CD8-positive, alpha-beta memory T cell (primary cell): Measurements from ENCODE around the gene UNCX. TPM values are rescaled to one million over a fixed set of nuclear protein-coding genes. Genes with fewer than 3 reads are reported as not detected.
"Not testable (repeated sequence)": the region's sequence is repeated elsewhere in the genome, so short reads cannot be mapped to it uniquely, and the experiment has no call there.

Experiments
- CTCF ChIA-PET: fragments of 350-600 bp; sonication (Branson Sonifier 250); formaldehyde crosslinking; loops from one replicate; lab custom pipeline; 2021; ENCODE audit warnings: antibody characterized with exemption; lab: Charles Lee
- POLR2A ChIA-PET: fragments of 350-600 bp; sonication (Branson Sonifier 250); formaldehyde crosslinking; loops from one replicate; lab custom pipeline; 2021; ENCODE audit warnings: antibody characterized with exemption; lab: Charles Lee
- DNase-seq, 5 donors: peaks; one replicate each; pipeline versions ENCODE4 v3.0.0 to v3.0.0-alpha.2; 2020 to 2022; ENCODE audit warnings: mixed read lengths in 1 of 5
- H3K27ac ChIP-seq: one replicate; pipeline ENCODE4 v1.7.0; 2013; ENCODE audit warnings: low read depth, mild to moderate bottlenecking, low read length, moderate library complexity
- H3K27me3 ChIP-seq: 2 replicates; pipeline ENCODE4 v1.7.0; 2013; ENCODE audit warnings: low read length, mild to moderate bottlenecking; ENCODE audit not compliant: insufficient read depth, poor library complexity, severe bottlenecking
- H3K36me3 ChIP-seq: 2 replicates; pipeline ENCODE4 v1.7.0; 2013; ENCODE audit warnings: mild to moderate bottlenecking, low read length, moderate library complexity; ENCODE audit not compliant: insufficient read depth
- H3K4me1 ChIP-seq: 2 replicates; pipeline ENCODE4 v1.7.0; 2013; ENCODE audit warnings: mild to moderate bottlenecking, low read length, moderate library complexity; ENCODE audit not compliant: insufficient read depth
- H3K4me3 ChIP-seq: 2 replicates; pipeline ENCODE4 v1.7.0; 2013; ENCODE audit warnings: mild to moderate bottlenecking, low read length
- H3K9me3 ChIP-seq: 2 replicates; pipeline ENCODE4 v1.7.0; 2013; ENCODE audit warnings: mild to moderate bottlenecking, low read length
- H3K27ac Mint-ChIP-seq, 8 donors: one replicate each; pipeline ENCODE4 v1.8.0; 2020 to 2021; ENCODE audit warnings: mixed read lengths in 8 of 8, mild to moderate bottlenecking in 6 of 8, inconsistent platforms in 3 of 8, moderate library complexity in 3 of 8
- H3K27me3 Mint-ChIP-seq, 2 donors: one replicate each; pipeline ENCODE4 v1.8.0; 2020 to 2021; ENCODE audit warnings: mixed read lengths in 2 of 2, mild to moderate bottlenecking in 1 of 2, moderate library complexity in 1 of 2
- H3K36me3 Mint-ChIP-seq, 3 donors: one replicate each; pipeline ENCODE4 v1.8.0; 2020 to 2021; ENCODE audit warnings: mixed read lengths in 3 of 3, inconsistent platforms in 1 of 3, mild to moderate bottlenecking in 1 of 3
- H3K4me1 Mint-ChIP-seq, 3 donors: one replicate each; pipeline ENCODE4 v1.8.0; 2020 to 2021; ENCODE audit warnings: mixed read lengths in 3 of 3, inconsistent platforms in 1 of 3, mild to moderate bottlenecking in 1 of 3
- H3K4me3 Mint-ChIP-seq, 7 donors: one replicate each; pipeline ENCODE4 v1.8.0; 2020 to 2021; ENCODE audit warnings: mixed read lengths in 7 of 7, mild to moderate bottlenecking in 6 of 7, moderate library complexity in 4 of 7, inconsistent platforms in 2 of 7
- H3K9me3 Mint-ChIP-seq, 5 donors: one replicate each; pipeline ENCODE4 v1.8.0; 2020 to 2022; ENCODE audit warnings: mixed read lengths in 5 of 5, mild to moderate bottlenecking in 3 of 5, moderate library complexity in 2 of 5, inconsistent platforms in 1 of 5
- polyA plus RNA-seq: library from polyadenylated mRNA; unstranded; fragments of 300-500 nt; fragmentation: Illumina TruSeq; gene quantifications from one replicate; pipeline ENCODE4 v1.2.3, GENCODE V29; 2021
- total RNA-seq, 2 experiments: library from RNA; stranded (reverse); gene quantifications; one replicate each; pipeline ENCODE4 v1.2.3, GENCODE V29; 2021

UNCX gene
- total RNA-seq, result not detected
- not detected for polyA plus RNA-seq

DNA sequence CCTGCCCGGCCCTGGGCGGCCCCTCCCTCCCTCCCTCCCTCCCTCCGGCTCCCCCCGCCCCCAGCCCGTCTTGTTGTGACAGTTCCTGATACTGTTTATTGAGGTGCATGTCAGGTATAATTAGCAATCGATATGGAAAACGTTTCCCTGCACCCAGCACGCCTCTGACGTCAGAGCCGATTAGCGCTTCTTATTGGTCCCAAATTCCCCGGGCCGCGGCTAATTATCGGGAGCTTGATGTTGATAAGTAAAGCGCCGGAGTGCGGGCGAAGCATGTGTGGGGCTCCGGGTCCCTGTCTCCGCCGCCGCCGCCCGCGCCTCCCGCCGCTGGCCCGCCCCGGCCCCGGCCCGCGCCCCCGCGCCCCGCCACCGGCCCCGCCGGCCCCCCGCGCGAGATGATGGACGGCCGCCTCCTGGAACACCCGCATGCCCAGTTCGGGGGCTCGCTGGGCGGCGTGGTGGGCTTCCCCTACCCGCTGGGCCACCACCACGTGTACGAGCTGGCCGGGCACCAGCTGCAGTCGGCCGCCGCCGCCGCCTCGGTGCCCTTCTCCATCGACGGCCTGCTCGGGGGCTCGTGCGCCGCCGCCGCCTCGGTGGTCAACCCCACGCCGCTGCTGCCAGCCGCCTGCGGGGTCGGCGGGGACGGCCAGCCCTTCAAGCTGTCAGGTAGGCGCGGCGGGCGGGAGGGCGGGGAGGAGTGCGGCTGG, at the start of gene UNCX:
UNCX (plus strand) TSS at position 250 of the 710 bp plus-strand sequence; CDS start at position 396, 146 bp downstream.
- Mint-ChIP-seq H3K27me3 (peaks cover 55 to 56% of the 10 kb centered on the region in 2 donors), H3K9me3 (peaks cover 0 to 7% (median 0%) of the 10 kb centered on the region in 5 donors), H3K36me3 (no peaks in the 10 kb centered on the region), H3K4me1 (peaks cover 16 to 35% (median 24%) of the 10 kb centered on the region in 3 donors), H3K4me3 (peak within 1 kb of the TSS in 6 of 7 donors; percentile 11 to 71 (median 49)), H3K27ac (peak within 1 kb of the TSS in 2 of 8 donors; percentile 64 to 85)
- no peak within 1 kb of the TSS for H3K27ac ChIP-seq
- H3K9me3 ChIP-seq, result no peaks in the 10 kb centered on the region
- no peak for DNase-seq
- CTCF ChIA-PET, result no interaction called here
- H3K4me1 ChIP-seq, result peaks cover 4% of the 10 kb centered on the region
- H3K27me3 ChIP-seq, result peaks cover 49% of the 10 kb centered on the region
- POLR2A ChIA-PET, result no interaction called here
- H3K4me3 ChIP-seq, result no peak within 1 kb of the TSS
- no peaks in the 10 kb centered on the region for H3K36me3 ChIP-seq

DNA sequence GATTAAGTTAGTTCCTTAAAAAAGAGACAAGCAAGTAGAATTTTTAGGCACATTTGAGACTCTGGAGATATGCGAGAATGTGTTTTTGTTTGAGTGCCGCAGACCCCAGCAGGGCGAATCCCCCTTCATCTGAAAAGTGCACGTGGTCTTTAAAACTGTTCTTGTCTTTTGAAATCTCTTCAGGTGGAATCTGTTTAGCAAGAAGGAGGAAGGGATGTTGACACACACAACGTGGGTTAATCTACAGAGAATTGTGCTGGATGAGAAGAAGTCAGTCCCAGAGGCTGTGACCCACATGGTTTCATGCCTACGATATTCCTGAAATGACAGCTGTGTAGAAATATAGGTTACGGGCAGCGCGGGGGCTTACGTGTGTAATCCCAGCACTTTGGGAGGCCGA, 45.5 kb upstream of the UNCX start:
- Histone ChIP-seq H3K36me3 (no peaks in the 10 kb centered on the region), H3K4me1 (peaks cover 7% of the 10 kb centered on the region), H3K9me3 (no peaks in the 10 kb centered on the region), H3K27me3 (peaks cover 4% of the 10 kb centered on the region), H3K4me3 (no peak overlapping the region), H3K27ac (no peak overlapping the region)
- no peak for DNase-seq
- no peak overlapping the region for H3K4me3 Mint-ChIP-seq
- ChIA-PET CTCF (interaction anchor here (1.6 to 3.0 kb wide), 2 partner anchors 11 to 121 kb away, joined by 3 to 12 read pairs; no protein-coding TSS in a partner anchor), POLR2A (no interaction called here)
- peaks cover 0 to 5% (median 0%) of the 10 kb centered on the region in 3 donors for H3K36me3 Mint-ChIP-seq
- H3K4me1 Mint-ChIP-seq, result peaks cover under 1 to 5% (median 2%) of the 10 kb centered on the region in 3 donors
- H3K27ac Mint-ChIP-seq, result no peak overlapping the region
- H3K9me3 Mint-ChIP-seq, result no peaks in the 10 kb centered on the region
- peaks cover 20 to 52% of the 10 kb centered on the region in 2 donors for H3K27me3 Mint-ChIP-seq

DNA sequence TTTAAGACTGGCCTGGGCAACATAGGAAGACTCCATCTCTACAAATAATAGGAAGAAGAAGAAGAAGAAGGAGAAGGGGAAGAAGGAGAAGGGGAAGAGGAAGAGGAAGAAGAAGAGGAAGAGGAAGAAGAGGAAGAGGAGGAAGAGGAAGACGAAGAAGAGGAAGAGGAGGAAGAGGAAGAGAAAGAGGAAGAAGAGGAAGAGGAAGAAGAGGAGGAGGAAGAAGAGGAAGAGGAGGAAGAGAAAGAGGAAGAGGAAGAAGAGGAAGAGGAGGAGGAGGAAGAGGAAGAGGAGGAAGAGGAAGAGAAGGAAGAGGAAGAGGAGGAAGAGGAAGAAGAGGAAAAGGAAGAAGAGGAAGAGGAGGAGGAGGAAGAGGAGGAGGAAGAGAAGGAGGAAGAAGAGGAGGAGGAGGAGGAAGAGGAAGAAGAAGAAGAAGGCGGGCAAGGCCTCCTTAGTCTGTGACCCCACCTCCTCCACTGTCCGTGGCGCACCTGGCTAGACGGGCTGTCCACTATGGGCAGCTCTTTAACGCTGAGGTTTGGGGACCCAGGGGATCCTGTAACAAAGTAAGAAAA, 43.9 kb upstream of the UNCX start:
- ChIA-PET POLR2A (no interaction called here), CTCF (interaction anchor here (0.6 kb wide), 1 partner anchor 23 kb away, joined by 3 read pairs; no protein-coding TSS in a partner anchor)
- H3K4me3 ChIP-seq, result no peak overlapping the region
- no peak overlapping the region for H3K27ac ChIP-seq
- H3K4me1 ChIP-seq, result peaks cover 3% of the 10 kb centered on the region
- Mint-ChIP-seq H3K4me1 (peaks cover 4 to 9% (median 5%) of the 10 kb centered on the region in 3 donors), H3K4me3 (no peak overlapping the region), H3K9me3 (no peaks in the 10 kb centered on the region), H3K27me3 (peaks cover 17 to 50% of the 10 kb centered on the region in 2 donors), H3K27ac (no peak overlapping the region), H3K36me3 (peaks cover 0 to 5% (median 0%) of the 10 kb centered on the region in 3 donors)
- DNase-seq, result no peak
- H3K27me3 ChIP-seq, result peaks cover 4% of the 10 kb centered on the region
- no peaks in the 10 kb centered on the region for H3K36me3 ChIP-seq
- no peaks in the 10 kb centered on the region for H3K9me3 ChIP-seq

DNA sequence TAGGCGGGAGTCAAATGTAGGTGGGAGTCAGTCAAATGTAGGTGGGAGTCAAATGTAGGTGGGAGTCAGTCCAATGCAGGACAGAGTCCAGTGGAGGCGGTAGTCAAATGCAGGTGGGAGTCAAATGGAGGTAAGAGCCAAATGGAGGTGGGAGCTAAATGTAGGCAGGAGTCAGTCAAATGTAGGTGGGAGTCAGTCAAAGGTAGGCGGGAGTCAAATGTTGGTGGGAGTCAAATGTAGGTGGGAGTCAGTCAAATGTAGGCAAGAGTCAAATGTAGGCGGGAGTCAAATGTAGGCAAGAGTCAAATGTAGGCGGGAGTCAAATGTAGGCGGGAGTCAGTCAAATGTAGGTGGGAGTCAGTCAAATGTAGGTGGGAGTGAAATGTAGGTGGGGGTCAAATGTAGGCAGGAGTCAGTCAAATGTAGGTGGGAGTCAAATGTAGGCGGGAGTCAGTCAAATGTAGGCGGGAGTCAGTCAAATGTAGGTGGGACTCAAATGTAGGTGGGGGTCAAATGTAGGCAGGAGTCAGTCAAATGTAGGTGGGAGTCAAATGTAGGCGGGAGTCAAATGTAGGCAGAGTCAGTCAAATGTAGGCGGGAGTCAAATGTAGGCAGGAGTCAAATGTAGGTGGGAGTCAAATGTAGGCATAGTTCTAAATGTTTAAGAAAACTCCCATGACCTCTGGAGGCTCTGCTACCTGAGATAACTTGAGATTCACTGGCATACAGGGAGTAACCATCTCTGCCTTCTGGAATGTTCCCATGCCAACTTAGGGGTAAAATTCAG, 42.5 kb upstream of the UNCX start:
- Histone ChIP-seq H3K27me3 (peaks cover 8% of the 10 kb centered on the region), H3K4me1 (peaks cover 3% of the 10 kb centered on the region), H3K4me3 (no peak overlapping the region), H3K27ac (no peak overlapping the region), H3K36me3 (no peaks in the 10 kb centered on the region), H3K9me3 (no peaks in the 10 kb centered on the region)
- peaks cover 0 to 5% (median 0%) of the 10 kb centered on the region in 3 donors for H3K36me3 Mint-ChIP-seq
- H3K4me3 Mint-ChIP-seq, result peak overlapping the region in 1 of 7 donors; percentile 18
- H3K27ac Mint-ChIP-seq, result no peak overlapping the region
- CTCF ChIA-PET, result interaction anchor here (1.0 to 2.8 kb wide), 3 partner anchors 14 to 197 kb away, joined by 3 to 15 read pairs (median 3); no protein-coding TSS in a partner anchor
- DNase-seq, result no peak
- POLR2A ChIA-PET, result no interaction called here
- peaks cover 4 to 9% (median 5%) of the 10 kb centered on the region in 3 donors for H3K4me1 Mint-ChIP-seq
- H3K27me3 Mint-ChIP-seq, result peaks cover 16 to 46% of the 10 kb centered on the region in 2 donors
- no peaks in the 10 kb centered on the region for H3K9me3 Mint-ChIP-seq

DNA sequence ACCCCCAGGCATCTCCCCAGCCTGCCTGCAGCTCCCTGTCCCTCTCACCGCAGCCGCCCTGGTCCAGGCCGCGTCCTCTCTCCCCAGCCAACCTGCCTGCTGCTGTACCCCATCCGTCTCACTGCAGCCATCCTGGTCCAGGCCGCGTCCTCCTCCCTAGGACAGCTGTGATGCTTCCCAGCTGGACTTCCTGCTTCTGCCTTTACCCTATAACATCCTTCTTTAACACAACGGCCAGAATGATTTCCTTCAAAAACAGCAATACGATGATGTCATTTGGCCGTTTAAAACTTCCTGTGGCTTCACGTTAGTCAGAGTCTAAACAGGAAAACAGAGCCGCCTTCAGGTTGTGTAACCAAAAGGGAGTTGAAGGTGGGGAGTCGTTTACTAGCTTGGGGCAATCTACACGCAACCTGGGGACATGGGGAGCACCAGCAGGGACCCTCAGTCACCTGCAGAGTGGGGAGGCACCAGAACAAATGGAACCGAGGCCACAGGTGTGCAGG, 40.4 kb upstream of the UNCX start:
- peaks cover 3% of the 10 kb centered on the region for H3K4me1 ChIP-seq
- Mint-ChIP-seq H3K4me1 (peaks cover 4 to 9% (median 5%) of the 10 kb centered on the region in 3 donors), H3K9me3 (no peaks in the 10 kb centered on the region), H3K4me3 (peak overlapping the region in 2 of 7 donors; percentile 9 to 11), H3K27me3 (peaks cover 12 to 28% of the 10 kb centered on the region in 2 donors), H3K27ac (peak overlapping the region in 5 of 8 donors; percentile 16 to 68 (median 50)), H3K36me3 (peaks cover 0 to 5% (median 0%) of the 10 kb centered on the region in 3 donors)
- H3K9me3 ChIP-seq, result no peaks in the 10 kb centered on the region
- no peak for DNase-seq
- no peak overlapping the region for H3K4me3 ChIP-seq
- H3K36me3 ChIP-seq, result no peaks in the 10 kb centered on the region
- no peak overlapping the region for H3K27ac ChIP-seq
- POLR2A ChIA-PET, result interaction anchor here (0.6 kb wide), 1 partner anchor 16 kb away, joined by 4 read pairs; no protein-coding TSS in a partner anchor
- H3K27me3 ChIP-seq, result peaks cover 3% of the 10 kb centered on the region
- CTCF ChIA-PET, result interaction anchor here (1.6 to 2.8 kb wide), 2 partner anchors 16 to 199 kb away, joined by 3 to 15 read pairs; no protein-coding TSS in a partner anchor

DNA sequence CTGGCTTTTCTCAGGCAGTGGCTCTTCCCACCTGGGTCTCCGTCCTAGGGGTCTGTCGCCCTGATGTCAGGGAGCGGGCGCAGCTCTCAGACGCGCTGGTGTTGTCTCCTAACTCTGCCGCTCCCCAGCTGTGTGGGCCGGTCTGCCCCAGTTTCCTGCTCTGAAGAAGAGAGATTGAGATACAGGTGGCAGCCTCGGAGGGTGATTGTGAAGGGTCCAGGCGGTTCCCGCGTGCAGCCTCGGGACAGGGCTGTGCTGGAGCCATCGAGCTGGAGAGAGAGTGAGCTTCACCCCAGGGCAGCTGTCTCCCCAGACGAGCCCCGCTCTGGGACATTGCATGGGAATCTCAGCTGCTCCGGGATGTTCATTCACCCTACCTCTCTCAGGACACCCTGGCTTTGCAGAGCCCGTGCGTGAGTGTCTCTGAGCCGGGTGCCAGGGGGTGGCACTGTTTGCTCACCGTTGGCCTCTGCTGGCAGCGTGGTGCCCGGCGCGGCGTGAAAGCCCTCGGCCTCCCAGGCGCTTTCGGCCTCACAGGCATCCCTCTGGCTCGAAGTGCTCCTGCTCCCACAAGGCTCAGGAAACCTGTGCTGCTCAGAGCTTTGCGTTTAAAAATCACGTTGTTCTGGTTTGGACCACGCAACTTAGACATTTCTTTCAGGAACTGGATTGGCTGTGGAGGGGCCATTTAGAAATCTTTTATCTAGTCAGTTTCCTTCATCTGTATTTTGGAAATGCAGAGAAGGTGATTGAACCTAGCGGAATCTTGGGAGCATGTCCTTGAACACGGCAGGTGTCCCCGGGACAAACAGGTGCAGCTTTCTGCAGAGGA, 38.9 kb upstream of the UNCX start:
- H3K4me1 Mint-ChIP-seq, result peaks cover 4 to 9% (median 5%) of the 10 kb centered on the region in 3 donors
- Histone ChIP-seq H3K4me3 (no peak overlapping the region), H3K9me3 (no peaks in the 10 kb centered on the region), H3K4me1 (peaks cover 3% of the 10 kb centered on the region), H3K27me3 (peaks cover 3% of the 10 kb centered on the region), H3K36me3 (no peaks in the 10 kb centered on the region), H3K27ac (no peak overlapping the region)
- peaks cover 12 to 23% of the 10 kb centered on the region in 2 donors for H3K27me3 Mint-ChIP-seq
- peak in 1 of 5 donors; percentile 34 for DNase-seq
- ChIA-PET CTCF (interaction anchor here (0.9 to 1.8 kb wide), 3 partner anchors 18 to 238 kb away, joined by 3 to 5 read pairs (median 5); no protein-coding TSS in a partner anchor), POLR2A (no interaction called here)
- H3K4me3 Mint-ChIP-seq, result no peak overlapping the region
- peaks cover 0 to 5% (median 0%) of the 10 kb centered on the region in 3 donors for H3K36me3 Mint-ChIP-seq
- no peaks in the 10 kb centered on the region for H3K9me3 Mint-ChIP-seq
- H3K27ac Mint-ChIP-seq, result no peak overlapping the region

DNA sequence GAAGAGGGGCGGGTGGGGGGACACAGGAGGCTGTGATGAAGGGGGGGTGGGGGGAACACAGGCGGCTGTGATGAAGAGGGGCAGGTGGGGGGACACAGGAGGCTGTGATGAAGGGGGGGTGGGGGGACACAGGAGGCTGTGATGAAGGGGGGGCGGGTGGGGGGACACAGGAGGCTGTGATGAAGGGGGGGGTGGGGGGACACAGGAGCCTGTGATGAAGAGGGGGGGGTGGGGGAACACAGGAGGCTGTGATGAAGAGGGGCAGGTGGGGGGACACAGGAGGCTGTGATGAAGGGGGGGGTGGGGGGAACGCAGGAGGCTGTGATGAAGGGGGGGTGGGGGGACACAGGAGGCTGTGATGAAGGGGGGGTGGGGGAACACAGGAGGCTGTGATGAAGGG, 36.2 kb upstream of the UNCX start:
- H3K4me1 ChIP-seq, H3K9me3 Mint-ChIP-seq, H3K27me3 ChIP-seq, H3K27ac Mint-ChIP-seq, H3K36me3 ChIP-seq, POLR2A ChIA-PET, H3K27ac ChIP-seq, H3K9me3 ChIP-seq, H3K4me1 Mint-ChIP-seq, DNase-seq, H3K36me3 Mint-ChIP-seq, CTCF ChIA-PET, H3K4me3 Mint-ChIP-seq, H3K4me3 ChIP-seq: not testable (repeated sequence)
- peaks cover 7 to 23% of the 10 kb centered on the region in 2 donors for H3K27me3 Mint-ChIP-seq
